PC-9 (cell line): ENCODE measurements around the gene RPL32. TPM values are rescaled to one million over a fixed set of nuclear protein-coding genes. Genes with fewer than 3 reads are reported as not detected.

Experiments
- BruUV-seq: library from RNA; stranded (reverse); fragments of 400-500 nt; replicated peaks from 2 replicates; lab custom pipeline; 2021; lab: Mats Ljungman, UMichigan
- CTCF ChIA-PET: fragments of 300-600 bp; sonication (Branson Sonifier 250); formaldehyde crosslinking; loops from one replicate; lab custom pipeline; 2022; ENCODE audit warnings: antibody characterized with exemption; lab: Charles Lee
- POLR2A ChIA-PET: fragments of 300-600 bp; sonication (Branson Sonifier 250); formaldehyde crosslinking; loops from one replicate; lab custom pipeline; 2022; ENCODE audit warnings: antibody characterized with exemption; ENCODE audit not compliant: unreplicated experiment; lab: Charles Lee
- DNase-seq, 2 experiments: peaks; one replicate each; pipeline versions ENCODE4 v3.0.0 to v3.0.0-alpha.2; 2015 to 2022; ENCODE audit warnings: mixed read lengths in 1 of 2
- H2AFZ ChIP-seq: fragments of 200-600 bp; sonication (generic); 2 replicates; pipeline ENCODE4 v1.8.1; 2017; ENCODE audit warnings: antibody characterized with exemption
- H3F3A ChIP-seq: fragments of 200-600 bp; sonication (generic); 2 replicates; pipeline ENCODE4 v1.8.1; 2017; ENCODE audit warnings: antibody characterized with exemption, mild to moderate bottlenecking, low read depth; ENCODE audit not compliant: insufficient read depth
- H3K27ac ChIP-seq: fragments of 200-600 bp; sonication (generic); 2 replicates; pipeline ENCODE4 v1.6.1; 2016; ENCODE audit warnings: mixed run types
- H3K27me3 ChIP-seq: fragments of 200-600 bp; sonication (generic); 2 replicates; pipeline ENCODE4 v1.6.1; 2016; ENCODE audit warnings: low read depth, mixed run types; ENCODE audit not compliant: insufficient read depth
- H3K36me3 ChIP-seq: fragments of 200-600 bp; sonication (generic); 2 replicates; pipeline ENCODE4 v1.6.1; 2016; ENCODE audit warnings: low read depth, mixed run types
- H3K4me1 ChIP-seq: fragments of 200-600 bp; sonication (generic); replicated peaks from 2 replicates; pipeline ENCODE4 v1.6.1; 2016; ENCODE audit warnings: mixed run types; ENCODE audit not compliant: insufficient read depth
- H3K4me2 ChIP-seq: fragments of 200-600 bp; sonication (generic); 2 replicates; pipeline ENCODE4 v1.6.1; 2017; ENCODE audit warnings: mixed run types
- H3K4me3 ChIP-seq: fragments of 200-600 bp; sonication (generic); 2 replicates; pipeline ENCODE4 v1.6.1; 2016; ENCODE audit warnings: mixed run types
- H3K79me2 ChIP-seq: fragments of 200-600 bp; sonication (generic); 2 replicates; pipeline ENCODE4 v1.6.1; 2017; ENCODE audit warnings: low read depth, mixed run types
- H3K9me2 ChIP-seq: fragments of 200-600 bp; sonication (generic); 2 replicates; pipeline ENCODE4 v1.8.1; 2017; ENCODE audit warnings: mild to moderate bottlenecking; ENCODE audit not compliant: insufficient read depth
- H3K9me3 ChIP-seq: fragments of 200-600 bp; sonication (generic); 2 replicates; pipeline ENCODE4 v1.8.1; 2016; ENCODE audit warnings: low read depth; ENCODE audit not compliant: insufficient read depth
- H4K20me1 ChIP-seq: fragments of 200-600 bp; sonication (generic); 2 replicates; pipeline ENCODE4 v1.8.1; 2017; ENCODE audit not compliant: insufficient read depth
- EZH2 ChIP-seq: fragments of 200-600 bp; sonication (generic); IDR thresholded peaks from 2 replicates; pipeline ENCODE4 v1.8.0; 2017; ENCODE audit warnings: antibody characterized with exemption, low read depth
- intact Hi-C: fragments of 100-400 bp; cut with micrococcal nuclease; formaldehyde crosslinking; loops from one replicate; pipeline ENCODE4 v1.10.0; 2022; ENCODE audit not compliant: unreplicated experiment
- total RNA-seq: library from RNA; stranded (reverse); gene quantifications from 2 replicates; pipeline ENCODE4 v1.2.3, GENCODE V29; 2021
- TF ChIP-seq, protein P1 (sequence below): fragments of 200-600 bp; sonication (generic); conservative IDR thresholded peaks from 2 replicates; pipeline ENCODE4 v1.6.1; 2017; ENCODE audit warnings: mixed run types, antibody characterized with exemption, mild to moderate bottlenecking, moderate library complexity

RPL32 gene
- total RNA-seq, 1 experiment from 2014 or later, result 1,662 TPM

- Histone ChIP-seq H3K27ac (no peak overlapping the region), H3K4me3 (no peak overlapping the region), H4K20me1 (no peaks in the 10 kb centered on the region), H3K9me3 (no peaks in the 10 kb centered on the region), H3K27me3 (no peaks in the 10 kb centered on the region), H3F3A (no peaks in the 10 kb centered on the region), H3K9me2 (no peaks in the 10 kb centered on the region), H3K4me2 (no peak overlapping the region), H3K36me3 (no peaks in the 10 kb centered on the region), H3K79me2 (no peaks in the 10 kb centered on the region), H3K4me1 (no peaks in the 10 kb centered on the region), H2AFZ (no peak overlapping the region)
- ChIA-PET CTCF (no interaction called here), POLR2A (no interaction called here)
- TF ChIP-seq, protein P1, sequence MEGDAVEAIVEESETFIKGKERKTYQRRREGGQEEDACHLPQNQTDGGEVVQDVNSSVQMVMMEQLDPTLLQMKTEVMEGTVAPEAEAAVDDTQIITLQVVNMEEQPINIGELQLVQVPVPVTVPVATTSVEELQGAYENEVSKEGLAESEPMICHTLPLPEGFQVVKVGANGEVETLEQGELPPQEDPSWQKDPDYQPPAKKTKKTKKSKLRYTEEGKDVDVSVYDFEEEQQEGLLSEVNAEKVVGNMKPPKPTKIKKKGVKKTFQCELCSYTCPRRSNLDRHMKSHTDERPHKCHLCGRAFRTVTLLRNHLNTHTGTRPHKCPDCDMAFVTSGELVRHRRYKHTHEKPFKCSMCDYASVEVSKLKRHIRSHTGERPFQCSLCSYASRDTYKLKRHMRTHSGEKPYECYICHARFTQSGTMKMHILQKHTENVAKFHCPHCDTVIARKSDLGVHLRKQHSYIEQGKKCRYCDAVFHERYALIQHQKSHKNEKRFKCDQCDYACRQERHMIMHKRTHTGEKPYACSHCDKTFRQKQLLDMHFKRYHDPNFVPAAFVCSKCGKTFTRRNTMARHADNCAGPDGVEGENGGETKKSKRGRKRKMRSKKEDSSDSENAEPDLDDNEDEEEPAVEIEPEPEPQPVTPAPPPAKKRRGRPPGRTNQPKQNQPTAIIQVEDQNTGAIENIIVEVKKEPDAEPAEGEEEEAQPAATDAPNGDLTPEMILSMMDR, result no peak
- no peak for TF ChIP-seq EZH2
- no TSS peak for BruUV-seq
- DNase-seq, result no peak
- intact Hi-C loops, result no loop called here
Measured at GRCh38 chr3:12797124-12797891, 44.1 kb downstream of the RPL32 start.

DNA sequence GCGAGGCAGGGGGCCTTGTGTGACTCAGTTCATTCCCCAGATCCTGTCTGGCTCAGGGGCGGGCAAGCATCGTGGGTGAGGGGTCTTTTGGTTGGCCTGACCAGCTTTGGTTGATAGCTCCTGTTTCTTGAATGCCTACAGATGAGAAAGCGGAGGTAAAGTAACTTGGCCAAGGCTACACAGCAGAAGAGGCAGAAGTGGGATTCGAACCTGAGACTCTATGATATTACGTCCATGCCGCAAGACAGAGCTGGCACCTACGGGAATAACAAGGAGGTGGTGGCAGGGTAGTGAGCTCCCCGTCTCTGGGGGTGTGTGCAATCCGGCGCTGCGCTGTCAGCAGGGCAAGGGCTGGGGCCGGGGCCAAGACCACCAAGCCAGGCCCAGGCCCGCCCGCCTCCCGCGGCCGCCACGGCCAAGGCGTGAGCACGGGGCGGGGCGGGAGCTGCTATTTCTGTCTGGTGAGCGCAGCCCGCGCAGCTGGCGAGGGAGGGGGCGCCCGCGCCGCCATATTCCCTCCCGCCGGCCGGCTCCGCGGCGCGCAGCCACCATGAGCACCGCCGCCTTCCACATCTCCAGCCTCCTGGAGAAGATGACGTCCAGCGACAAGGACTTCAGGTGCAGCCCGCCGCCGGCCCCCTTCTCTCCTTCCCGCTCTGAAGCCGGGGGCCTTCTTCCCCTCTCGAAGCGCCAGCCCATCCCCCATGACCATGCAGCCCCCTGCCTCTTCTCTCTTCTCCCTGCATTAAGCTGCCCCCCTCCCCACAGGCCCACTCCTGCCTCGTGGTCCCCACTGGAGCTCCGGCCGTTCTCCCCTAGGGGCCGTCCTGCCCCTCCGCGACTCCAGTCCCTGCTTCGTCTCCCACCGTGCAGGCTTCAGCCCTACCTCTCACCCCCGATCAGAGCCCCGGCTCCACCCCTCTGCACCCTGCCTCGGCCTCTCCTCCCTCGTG, 44.9 kb downstream of the RPL32 start, which contains the start of gene CAND2:
CAND2 (plus strand) TSS at position 510 of the 953 bp plus-strand sequence; CDS start at position 551, 41 bp downstream.
- Histone ChIP-seq H3K9me2 (no peaks in the 10 kb centered on the region), H3K4me2 (no peak within 1 kb of the TSS), H3F3A (no peaks in the 10 kb centered on the region), H3K27ac (no peak within 1 kb of the TSS), H3K27me3 (no peaks in the 10 kb centered on the region), H2AFZ (no peak within 1 kb of the TSS), H3K79me2 (no peaks in the 10 kb centered on the region), H3K4me1 (no peaks in the 10 kb centered on the region), H3K4me3 (no peak within 1 kb of the TSS), H3K36me3 (no peaks in the 10 kb centered on the region), H3K9me3 (no peaks in the 10 kb centered on the region), H4K20me1 (no peaks in the 10 kb centered on the region)
- BruUV-seq, result no TSS peak
- no peak for TF ChIP-seq EZH2
- TF ChIP-seq, protein P1, result no peak
- intact Hi-C loops, result no loop called here
- DNase-seq, result no peak
- ChIA-PET CTCF (interaction anchor here (0.6 to 0.7 kb wide), 2 partner anchors 9 to 659 kb away, joined by 3 read pairs; no protein-coding TSS in a partner anchor), POLR2A (interaction anchor here (0.6 kb wide), 1 partner anchor 39 kb away, joined by 3 read pairs; no protein-coding TSS in a partner anchor)

- DNase-seq, result no peak
- CTCF ChIA-PET, result interaction anchor here (0.6 kb wide), 1 partner anchor 29 kb away, joined by 3 read pairs; no protein-coding TSS in a partner anchor
- POLR2A ChIA-PET, result no interaction called here
- Histone ChIP-seq H3K4me1 (no peaks in the 10 kb centered on the region), H3K27ac (no peak overlapping the region), H2AFZ (no peak overlapping the region), H3K4me3 (no peak overlapping the region), H3K4me2 (no peak overlapping the region), H3K9me2 (no peaks in the 10 kb centered on the region), H3K9me3 (no peaks in the 10 kb centered on the region), H3K79me2 (no peaks in the 10 kb centered on the region), H3K27me3 (no peaks in the 10 kb centered on the region), H3F3A (no peaks in the 10 kb centered on the region), H3K36me3 (no peaks in the 10 kb centered on the region), H4K20me1 (no peaks in the 10 kb centered on the region)
- no TSS peak for BruUV-seq
- intact Hi-C loops, result no loop called here
- TF ChIP-seq, protein P1, result no peak
- no peak for TF ChIP-seq EZH2
Measured at GRCh38 chr3:12793701-12794100, 47.7 kb downstream of the RPL32 start.
